ENCODE data around the gene RBM6. TPM values are rescaled to one million over a fixed set of nuclear protein-coding genes. Genes with fewer than 3 reads are reported as not detected.

The RBM6 gene
- total and polyA plus RNA-seq, 5 donors from 2014 or later: 23.1 to 142 (median 26.3) TPM

GRCh38 chr3:50102558-50102957, 162.6 kb downstream of the RBM6 start:
- Mint-ChIP-seq H3K36me3 (peaks cover 56% of the 10 kb centered on the region), H3K4me1 (peaks cover 0 to 6% (median 5%) of the 10 kb centered on the region in 4 donors), H3K27ac (no peak overlapping the region), H3K4me3 (no peak overlapping the region), H3K9me3 (no peaks in the 10 kb centered on the region), H3K27me3 (no peaks in the 10 kb centered on the region)
- no peak overlapping the region for H3K27ac ChIP-seq (ENCODE audit: insufficient read depth, low read length, poor library complexity, severe bottlenecking)
- no peaks in the 10 kb centered on the region for H3K9me3 ChIP-seq (ENCODE audit: control insufficient read depth in 2 of 2, low read length in 2 of 2)
- DNase-seq (no peak), ATAC-seq (ENCODE audit: low read depth in 2 of 2) (no peak)
- peaks cover 97% of the 10 kb centered on the region for H3K36me3 ChIP-seq (ENCODE audit: control insufficient read depth, insufficient read depth, low read length)
- no peaks in the 10 kb centered on the region for H3K4me1 ChIP-seq (ENCODE audit: control insufficient read depth, insufficient read depth, low read length, poor library complexity, severe bottlenecking)
- H3K4me3 ChIP-seq (ENCODE audit: low read depth, low read length): no peak overlapping the region
- no peaks in the 10 kb centered on the region for H3K27me3 ChIP-seq (ENCODE audit: control insufficient read depth, insufficient read depth, low read length)

- ATAC-seq (ENCODE audit: low read depth in 2 of 2): no peak
- Histone ChIP-seq H3K9me3 (ENCODE audit: control insufficient read depth in 2 of 2, low read length in 2 of 2) (no peaks in the 10 kb centered on the region), H3K4me3 (ENCODE audit: low read depth, low read length) (no peak overlapping the region), H3K27ac (ENCODE audit: insufficient read depth, low read length, poor library complexity, severe bottlenecking) (no peak overlapping the region), H3K27me3 (ENCODE audit: control insufficient read depth, insufficient read depth, low read length) (no peaks in the 10 kb centered on the region), H3K36me3 (ENCODE audit: control insufficient read depth, insufficient read depth, low read length) (peaks cover 98% of the 10 kb centered on the region), H3K4me1 (ENCODE audit: control insufficient read depth, insufficient read depth, low read length, poor library complexity, severe bottlenecking) (no peaks in the 10 kb centered on the region)
- no peaks in the 10 kb centered on the region for H3K9me3 Mint-ChIP-seq
- DNase-seq: no peak
- H3K27me3 Mint-ChIP-seq: no peaks in the 10 kb centered on the region
- no peak overlapping the region for H3K4me3 Mint-ChIP-seq
- peak overlapping the region in 2 of 3 donors; percentile 5 to 56 for H3K27ac Mint-ChIP-seq
- H3K36me3 Mint-ChIP-seq: peaks cover 68% of the 10 kb centered on the region
- H3K4me1 Mint-ChIP-seq: peaks cover 0 to 9% (median 4%) of the 10 kb centered on the region in 4 donors
Observed at GRCh38 chr3:50111757-50112156, 171.8 kb downstream of the RBM6 start.

- H3K4me1 ChIP-seq (ENCODE audit: control insufficient read depth, insufficient read depth, low read length, poor library complexity, severe bottlenecking): no peaks in the 10 kb centered on the region
- Mint-ChIP-seq H3K36me3 (peaks cover 68% of the 10 kb centered on the region), H3K9me3 (no peaks in the 10 kb centered on the region), H3K4me3 (no peak overlapping the region), H3K4me1 (peaks cover 0 to 9% (median 4%) of the 10 kb centered on the region in 4 donors), H3K27me3 (no peaks in the 10 kb centered on the region), H3K27ac (peak overlapping the region in 1 of 3 donors; percentile 56)
- ATAC-seq (ENCODE audit: low read depth in 2 of 2) (no peak), DNase-seq (no peak)
- H3K9me3 ChIP-seq (ENCODE audit: control insufficient read depth in 2 of 2, low read length in 2 of 2): no peaks in the 10 kb centered on the region
- no peaks in the 10 kb centered on the region for H3K27me3 ChIP-seq (ENCODE audit: control insufficient read depth, insufficient read depth, low read length)
- peaks cover 98% of the 10 kb centered on the region for H3K36me3 ChIP-seq (ENCODE audit: control insufficient read depth, insufficient read depth, low read length)
- H3K4me3 ChIP-seq (ENCODE audit: low read depth, low read length): no peak overlapping the region
- H3K27ac ChIP-seq (ENCODE audit: insufficient read depth, low read length, poor library complexity, severe bottlenecking): no peak overlapping the region
Observed at GRCh38 chr3:50112462-50112861, 172.5 kb downstream of the RBM6 start.

- no peaks in the 10 kb centered on the region for H3K27me3 Mint-ChIP-seq
- no peak for ATAC-seq (ENCODE audit: low read depth in 2 of 2)
- H3K27ac Mint-ChIP-seq: peak overlapping the region in 1 of 3 donors; percentile 91
- no peak overlapping the region for H3K4me3 Mint-ChIP-seq
- Histone ChIP-seq H3K4me3 (ENCODE audit: low read depth, low read length) (no peak overlapping the region), H3K9me3 (ENCODE audit: control insufficient read depth in 2 of 2, low read length in 2 of 2) (no peaks in the 10 kb centered on the region), H3K4me1 (ENCODE audit: control insufficient read depth, insufficient read depth, low read length, poor library complexity, severe bottlenecking) (peaks cover 5% of the 10 kb centered on the region), H3K27ac (ENCODE audit: insufficient read depth, low read length, poor library complexity, severe bottlenecking) (no peak overlapping the region), H3K36me3 (ENCODE audit: control insufficient read depth, insufficient read depth, low read length) (peaks cover 79% of the 10 kb centered on the region), H3K27me3 (ENCODE audit: control insufficient read depth, insufficient read depth, low read length) (no peaks in the 10 kb centered on the region)
- no peak for DNase-seq
- H3K4me1 Mint-ChIP-seq: peaks cover 0 to 4% (median 0%) of the 10 kb centered on the region in 4 donors
- peaks cover 54% of the 10 kb centered on the region for H3K36me3 Mint-ChIP-seq
- H3K9me3 Mint-ChIP-seq: no peaks in the 10 kb centered on the region
Observed at GRCh38 chr3:50117120-50117519, 177.2 kb downstream of the RBM6 start.

- Mint-ChIP-seq H3K4me1 (peaks cover 0 to 7% (median 0%) of the 10 kb centered on the region in 4 donors), H3K27me3 (no peaks in the 10 kb centered on the region), H3K4me3 (peak overlapping the region in 1 of 4 donors; percentile 10), H3K27ac (peak overlapping the region in 1 of 3 donors; percentile 76), H3K9me3 (no peaks in the 10 kb centered on the region), H3K36me3 (peaks cover 49% of the 10 kb centered on the region)
- Histone ChIP-seq H3K27ac (ENCODE audit: insufficient read depth, low read length, poor library complexity, severe bottlenecking) (no peak overlapping the region), H3K4me1 (ENCODE audit: control insufficient read depth, insufficient read depth, low read length, poor library complexity, severe bottlenecking) (peaks cover 5% of the 10 kb centered on the region), H3K36me3 (ENCODE audit: control insufficient read depth, insufficient read depth, low read length) (peaks cover 69% of the 10 kb centered on the region), H3K4me3 (ENCODE audit: low read depth, low read length) (no peak overlapping the region), H3K9me3 (ENCODE audit: control insufficient read depth in 2 of 2, low read length in 2 of 2) (no peaks in the 10 kb centered on the region), H3K27me3 (ENCODE audit: control insufficient read depth, insufficient read depth, low read length) (no peaks in the 10 kb centered on the region)
- DNase-seq (no peak), ATAC-seq (ENCODE audit: low read depth in 2 of 2) (no peak)
Observed at GRCh38 chr3:50118237-50118636, 178.3 kb downstream of the RBM6 start.

- no peaks in the 10 kb centered on the region for H3K27me3 Mint-ChIP-seq
- Histone ChIP-seq H3K4me3 (ENCODE audit: low read depth, low read length) (no peak overlapping the region), H3K27ac (ENCODE audit: insufficient read depth, low read length, poor library complexity, severe bottlenecking) (no peak overlapping the region), H3K4me1 (ENCODE audit: control insufficient read depth, insufficient read depth, low read length, poor library complexity, severe bottlenecking) (peaks cover 5% of the 10 kb centered on the region), H3K36me3 (ENCODE audit: control insufficient read depth, insufficient read depth, low read length) (peaks cover 54% of the 10 kb centered on the region), H3K27me3 (ENCODE audit: control insufficient read depth, insufficient read depth, low read length) (no peaks in the 10 kb centered on the region), H3K9me3 (ENCODE audit: control insufficient read depth in 2 of 2, low read length in 2 of 2) (no peaks in the 10 kb centered on the region)
- no peak for DNase-seq
- ATAC-seq (ENCODE audit: low read depth in 2 of 2): no peak
- H3K27ac Mint-ChIP-seq: no peak overlapping the region
- H3K9me3 Mint-ChIP-seq: no peaks in the 10 kb centered on the region
- peaks cover 37% of the 10 kb centered on the region for H3K36me3 Mint-ChIP-seq
- H3K4me3 Mint-ChIP-seq: no peak overlapping the region
- H3K4me1 Mint-ChIP-seq: peaks cover 0 to 7% (median 0%) of the 10 kb centered on the region in 4 donors
Observed at GRCh38 chr3:50119786-50120185, 179.8 kb downstream of the RBM6 start.

- no peak for DNase-seq
- Mint-ChIP-seq H3K4me1 (peaks cover 0 to 7% (median 0%) of the 10 kb centered on the region in 4 donors), H3K27ac (no peak overlapping the region), H3K4me3 (peak overlapping the region in 1 of 4 donors; percentile 33), H3K9me3 (no peaks in the 10 kb centered on the region), H3K27me3 (no peaks in the 10 kb centered on the region), H3K36me3 (peaks cover 31% of the 10 kb centered on the region)
- H3K4me1 ChIP-seq (ENCODE audit: control insufficient read depth, insufficient read depth, low read length, poor library complexity, severe bottlenecking): peaks cover 5% of the 10 kb centered on the region
- H3K36me3 ChIP-seq (ENCODE audit: control insufficient read depth, insufficient read depth, low read length): peaks cover 46% of the 10 kb centered on the region
- H3K27me3 ChIP-seq (ENCODE audit: control insufficient read depth, insufficient read depth, low read length): no peaks in the 10 kb centered on the region
- no peaks in the 10 kb centered on the region for H3K9me3 ChIP-seq (ENCODE audit: control insufficient read depth in 2 of 2, low read length in 2 of 2)
- ATAC-seq (ENCODE audit: low read depth in 2 of 2): peak in 1 of 2 donors; percentile 5
- no peak overlapping the region for H3K4me3 ChIP-seq (ENCODE audit: low read depth, low read length)
- no peak overlapping the region for H3K27ac ChIP-seq (ENCODE audit: insufficient read depth, low read length, poor library complexity, severe bottlenecking)
Observed at GRCh38 chr3:50120364-50121071, 180.6 kb downstream of the RBM6 start.
